ENCODE results near the gene HOXA11. TPM values are rescaled to one million over a fixed set of nuclear protein-coding genes. Genes with fewer than 3 reads are reported as not detected.

The HOXA11 gene
- total RNA-seq, 1 experiment from 2014 or later: not detected

GRCh38 chr7:27141137-27141922, 43.7 kb downstream of the HOXA11 start (continued):
- TF ChIP-seq ATF2 (CRISPR knock-in tag; IDR thresholded peaks at IDR 0.05; ENCODE audit: borderline replicate concordance, low read depth): no peak
- TF ChIP-seq E2F4 (CRISPR knock-in tag; IDR thresholded peaks at IDR 0.05; ENCODE audit: borderline replicate concordance, low read depth): no peak

GRCh38 chr7:27140126-27140857, 44.7 kb downstream of the HOXA11 start:
- ChIA-PET CTCF (interaction anchor here (0.9 to 3.8 kb wide), 3 partner anchors 21 to 458 kb away, joined by 3 to 39 read pairs (median 4); no protein-coding TSS in a partner anchor), POLR2A (no interaction called here)
- Mint-ChIP-seq H3K36me3 (no peaks in the 10 kb centered on the region), H3K9me3 (no peaks in the 10 kb centered on the region), H3K4me1 (peaks cover 23% of the 10 kb centered on the region), H3K27ac (no peak overlapping the region), H3K27me3 (ENCODE audit: low read depth) (peaks cover 100% of the 10 kb centered on the region), H3K4me3 (no peak overlapping the region)
- no peak for TF ChIP-seq TCF7 (CRISPR knock-in tag; IDR thresholded peaks at IDR 0.05; ENCODE audit: low read depth)
- ATAC-seq: no peak
- DNase-seq (ENCODE audit: low spot score): no peak

- Mint-ChIP-seq H3K27me3 (ENCODE audit: low read depth) (peaks cover 100% of the 10 kb centered on the region), H3K4me3 (peak overlapping the region; percentile 51), H3K9me3 (no peaks in the 10 kb centered on the region), H3K36me3 (no peaks in the 10 kb centered on the region), H3K27ac (no peak overlapping the region), H3K4me1 (peaks cover 21% of the 10 kb centered on the region)
- CTCF ChIA-PET: interaction anchor here (0.6 to 1.5 kb wide), 3 partner anchors 40 to 458 kb away, joined by 3 to 4 read pairs (median 3); no protein-coding TSS in a partner anchor
- DNase-seq (ENCODE audit: low spot score) (peak; percentile 43), ATAC-seq (peak; percentile 27)
- POLR2A ChIA-PET: no interaction called here
- TF ChIP-seq ATF6 (CRISPR knock-in tag; IDR thresholded peaks at IDR 0.05) (no peak), E2F4 (CRISPR knock-in tag; IDR thresholded peaks at IDR 0.05; ENCODE audit: borderline replicate concordance, low read depth) (no peak), SMAD3 (CRISPR knock-in tag; IDR thresholded peaks at IDR 0.05; ENCODE audit: borderline replicate concordance) (no peak), CREM (CRISPR knock-in tag; IDR thresholded peaks at IDR 0.05) (no peak), RELA (CRISPR knock-in tag; IDR thresholded peaks at IDR 0.05; ENCODE audit: borderline replicate concordance) (no peak), STAT6 (CRISPR knock-in tag; conservative IDR thresholded peaks at IDR 0.05; ENCODE audit: low read depth) (no peak), ZNF416 (CRISPR knock-in tag; IDR thresholded peaks at IDR 0.05) (no peak), MAX (CRISPR knock-in tag; IDR thresholded peaks at IDR 0.05) (no peak), ZBTB21 (CRISPR knock-in tag; IDR thresholded peaks at IDR 0.05; ENCODE audit: borderline replicate concordance) (no peak), ATF1 (CRISPR knock-in tag; IDR thresholded peaks at IDR 0.05) (no peak), JUN (CRISPR knock-in tag; IDR thresholded peaks at IDR 0.05) (no peak), ZNF281 (CRISPR knock-in tag; IDR thresholded peaks at IDR 0.05) (no peak), JAZF1 (CRISPR knock-in tag; IDR thresholded peaks at IDR 0.05) (no peak), EMX1 (CRISPR knock-in tag; IDR thresholded peaks at IDR 0.05) (no peak), SOX15 (CRISPR knock-in tag; IDR thresholded peaks at IDR 0.05) (no peak)
Observed at GRCh38 chr7:27139334-27140125, 45.5 kb downstream of the HOXA11 start.

Data from WTC11 (cell line).